GM12878 (cell line): ENCODE data around the gene KRTAP5-8. TPM values are rescaled to one million over a fixed set of nuclear protein-coding genes. Genes with fewer than 3 reads are reported as not detected.

Source experiments
- ATAC-seq: fragments of 200-7000 bp; cut with Tn5 transposase; 3 replicates; pipeline ENCODE4 v1.9.1; 2020; ENCODE audit warnings: mild to moderate bottlenecking, moderate library complexity
- BruUV-seq: library from RNA; stranded (reverse); fragments of 400-500 nt; replicated peaks from 2 replicates; lab custom pipeline; 2021; lab: Mats Ljungman, UMichigan
- CTCF ChIA-PET: fragments of 300-600 bp; sonication (Branson Sonifier 250); formaldehyde crosslinking; extraction: SDS; loops from one replicate; lab custom pipeline; 2021; ENCODE audit warnings: inconsistent platforms; lab: Yijun Ruan, JAX
- POLR2A ChIA-PET: fragments of 350-600 bp; formaldehyde crosslinking; extraction: SDS; loops from one replicate; lab custom pipeline; 2021; ENCODE audit warnings: inconsistent platforms; lab: Charles Lee
- RAD21 ChIA-PET: fragments of 300-600 bp; sonication (Branson Sonifier 250); formaldehyde crosslinking; loops from one replicate; lab custom pipeline; 2023; ENCODE audit warnings: antibody characterized with exemption; ENCODE audit not compliant: unreplicated experiment; lab: Charles Lee
- SMC1A ChIA-PET: fragments of 300-600 bp; sonication (Branson Sonifier 250); formaldehyde crosslinking; loops from one replicate; lab custom pipeline; 2023; ENCODE audit not compliant: unreplicated experiment, uncharacterized antibody; lab: Charles Lee
- DNase-seq: peaks from one replicate; pipeline ENCODE4 v3.0.0-alpha.2; 2011; ENCODE audit warnings: low read depth, low spot score
- FAIRE-seq: peaks from 3 replicates; lab custom pipeline; 2011; peaks lifted over from hg19 to GRCh38; lab: Jason Lieb, UNC
- H2AFZ ChIP-seq: 2 replicates; pipeline ENCODE4 v1.6.0; 2011; ENCODE audit warnings: low read depth, low read length, control low read depth; ENCODE audit not compliant: control insufficient read depth
- H3K27ac ChIP-seq: 2 replicates; pipeline ENCODE4 v1.5.1; 2011; ENCODE audit warnings: control low read depth; ENCODE audit not compliant: control insufficient read depth, insufficient read depth
- H3K27me3 ChIP-seq, 2 experiments: replicated peaks in 1 of 2; 2 replicates each; pipeline versions ENCODE4 v1.6.0 to v1.6.1; 2011; ENCODE audit warnings: low read length in 1 of 2; ENCODE audit not compliant: control insufficient read depth in 2 of 2, insufficient read depth in 2 of 2
- H3K36me3 ChIP-seq, 2 experiments: 2 replicates each; pipeline ENCODE4 v1.5.1; 2011; ENCODE audit warnings: low read length in 1 of 2; ENCODE audit not compliant: control insufficient read depth in 2 of 2, insufficient read depth in 2 of 2
- H3K4me1 ChIP-seq: 2 replicates; pipeline ENCODE4 v1.6.1; 2011; ENCODE audit warnings: mild to moderate bottlenecking, low read length, moderate library complexity, mixed read lengths; ENCODE audit not compliant: control insufficient read depth, insufficient read depth
- H3K4me2 ChIP-seq: 2 replicates; pipeline ENCODE4 v1.6.0; 2011; ENCODE audit warnings: control low read depth; ENCODE audit not compliant: control insufficient read depth, insufficient read depth
- H3K4me3 ChIP-seq: fragments of 200-600 bp; sonication (generic); 2 replicates; pipeline ENCODE4 v1.5.1; 2016
- H3K79me2 ChIP-seq: 2 replicates; pipeline ENCODE4 v1.6.0; 2011; ENCODE audit warnings: low read length; ENCODE audit not compliant: control insufficient read depth, insufficient read depth
- H3K9ac ChIP-seq: 2 replicates; pipeline ENCODE4 v1.8.0; 2011; ENCODE audit warnings: low read length, control low read depth, mixed read lengths; ENCODE audit not compliant: control insufficient read depth, insufficient read depth
- H3K9me3 ChIP-seq: replicated peaks from 3 replicates; pipeline ENCODE4 v1.5.1; 2011; ENCODE audit warnings: mild to moderate bottlenecking, low read length; ENCODE audit not compliant: control insufficient read depth, insufficient read depth
- H4K20me1 ChIP-seq: 2 replicates; pipeline ENCODE4 v1.6.0; 2011; ENCODE audit not compliant: control insufficient read depth, insufficient read depth
- CUX1 ChIP-seq: IDR thresholded peaks from 2 replicates; pipeline ENCODE4 v1.6.1; 2012; ENCODE audit warnings: improper control_type of control experiment, low read depth, low read length; ENCODE audit not compliant: insufficient replicate concordance
- IRF3 ChIP-seq: fragments of 450-650 bp; IDR thresholded peaks from 2 replicates; pipeline ENCODE4 v1.6.1; 2014; ENCODE audit warnings: mild to moderate bottlenecking
- JUND ChIP-seq: IDR thresholded peaks from 2 replicates; pipeline ENCODE4 v1.6.1; 2012; ENCODE audit warnings: low read depth, mild to moderate bottlenecking, low read length, improper control_type of control experiment, moderate library complexity
- MLLT1 ChIP-seq: fragments of 450-650 bp; IDR thresholded peaks from 2 replicates; pipeline ENCODE4 v1.6.1; 2016; ENCODE audit warnings: mild to moderate bottlenecking
- PBX3 ChIP-seq: IDR thresholded peaks from 2 replicates; pipeline ENCODE4 v1.6.1; 2011; ENCODE audit warnings: mild to moderate bottlenecking, low read depth, low read length, moderate library complexity; ENCODE audit not compliant: insufficient replicate concordance
- RAD21 ChIP-seq: IDR thresholded peaks from 2 replicates; pipeline ENCODE4 v1.6.1; 2011; ENCODE audit warnings: mild to moderate bottlenecking, low read depth, low read length, moderate library complexity; ENCODE audit not compliant: insufficient read depth
- TAF1 ChIP-seq: IDR thresholded peaks from 2 replicates; pipeline ENCODE4 v1.6.1; 2011; ENCODE audit warnings: mild to moderate bottlenecking, low read depth, low read length, borderline replicate concordance
- TBL1XR1 ChIP-seq: IDR thresholded peaks from 2 replicates; pipeline ENCODE4 v1.6.1; 2012; ENCODE audit warnings: low read depth, low read length, improper control_type of control experiment
- ZNF687 ChIP-seq: fragments of 450-650 bp; IDR thresholded peaks from 2 replicates; pipeline ENCODE4 v1.6.1; 2017; ENCODE audit warnings: mild to moderate bottlenecking, moderate library complexity
- WGBS: methylation state at CpG from one replicate; pipeline ENCODE4 v1.1.6; 2016; ENCODE audit warnings: low lambda C conversion rate; ENCODE audit not compliant: insufficient replicate concordance, insufficient coverage; ENCODE audit errors: missing lambda C conversion rate; 5-methylcytosine and 5-hydroxymethylcytosine counted together
- in situ Hi-C: fragments of 300-500 bp; cut with MboI; formaldehyde crosslinking; loops from 9 replicates; pipeline ENCODE4 v1.14.3; 2018; ENCODE audit warnings: mixed read lengths
- intact Hi-C: fragments of 100-400 bp; cut with micrococcal nuclease; formaldehyde crosslinking; loops from one replicate; pipeline ENCODE4 v1.14.2; 2022; ENCODE audit not compliant: unreplicated experiment
- polyA plus RNA-seq, 11 experiments: library from polyadenylated mRNA; depleted of rRNA in 4 of 11; unstranded in 6 of 11; stranded (reverse) in 5 of 11; fragments of >200 nt; fragmentation: Nextera tagmentation in 4 of 11; fragmentation: Illumina TruSeq in 1 of 11; extraction: Ambion mirVana in 4 of 11; extraction: Trizol in 1 of 11; gene quantifications; 1 replicate in 1 of 11; 2 replicates in 10 of 11; pipeline versions ENCODE4 v1.2.1 to v1.2.3, GENCODE V29; 2011 to 2016; ENCODE audit warnings: inconsistent platforms in 2 of 11, missing spikeins in 2 of 11, low read depth in 1 of 11
- total RNA-seq, 4 experiments: library from RNA; depleted of rRNA in 3 of 4; stranded (reverse); fragments of >200 nt in 3 of 4; fragmentation: Illumina TruSeq in 1 of 4; extraction: Trizol in 1 of 4; gene quantifications; 2 replicates each; pipeline versions ENCODE4 v1.2.1 to v1.2.3, GENCODE V29; 2013 to 2021

The KRTAP5-8 gene
- total and polyA plus RNA-seq, 10 of the 15 experiments (the other 5 are each of a cell fraction or from before 2014, with no cell fraction given): 0.07 to 0.36 (median 0.13) TPM; not detected in 6

- FAIRE-seq (no peak), ATAC-seq (no peak)
- POLR2A ChIA-PET: interaction anchor here (0.6 kb wide), 1 partner anchor 81 kb away, joined by 3 read pairs; no protein-coding TSS in a partner anchor
- WGBS: 79% methylated on average over 5 of the region's 5 CpGs
- SMC1A ChIA-PET: no interaction called here
- RAD21 ChIA-PET: no interaction called here
- BruUV-seq: no TSS peak
- H3K36me3 ChIP-seq: peaks cover 0 to 2% of the 10 kb centered on the region in 2 experiments; a peak in 3 of 4 replicates
- no peaks in the 10 kb centered on the region; the same call in 2 of the 3 replicates for H3K9me3 ChIP-seq
- no peak overlapping the region for H3K9ac ChIP-seq
- H3K4me1 ChIP-seq: 0 out of 2 replicates have a peak, but pooled peaks cover 2% of the 10 kb centered on the region
- no peaks in the 10 kb centered on the region for H3K27me3 ChIP-seq
- no peak overlapping the region for H3K27ac ChIP-seq
- TF ChIP-seq RAD21 (no peak), CUX1 (no peak), TBL1XR1 (no peak), TAF1 (no peak), MLLT1 (no peak), IRF3 (no peak), JUND (no peak), PBX3 (no peak), ZNF687 (no peak)
- TF ChIP-seq, all 136 proteins: peak for 0
- CTCF ChIA-PET: interaction anchor here (0.6 to 0.7 kb wide), 2 partner anchors 87 to 1218 kb away, joined by 3 read pairs; no protein-coding TSS in a partner anchor
- in situ Hi-C loops (no loop called here), intact Hi-C loops (no loop called here)
- Histone ChIP-seq H3K4me2 (no peak overlapping the region), H4K20me1 (no peaks in the 10 kb centered on the region), H2AFZ (no peak overlapping the region), H3K79me2 (no peaks in the 10 kb centered on the region), H3K4me3 (no peak overlapping the region)
- no peak for DNase-seq
These were observed 30.7 kb upstream of the KRTAP5-8 start for GRCh38 chr11:71507102-71507501.
